DND-41 (cell line): ENCODE data around the gene ANXA2.

ENCODE experiments used
- EZH2 ChIP-seq: IDR thresholded peaks from 3 replicates; pipeline ENCODE4 v1.6.1; 2012; ENCODE audit warnings: borderline replicate concordance, low read depth, mild to moderate bottlenecking, moderate library complexity, low read length, inconsistent platforms; ENCODE audit not compliant: severe bottlenecking
- TF ChIP-seq, protein P1 (sequence below): IDR thresholded peaks from 2 replicates; pipeline ENCODE4 v1.5.1; 2012; ENCODE audit warnings: borderline replicate concordance, low read length, moderate library complexity, mild to moderate bottlenecking; ENCODE audit not compliant: poor library complexity, severe bottlenecking; ENCODE audit errors: extremely low read depth

DNA sequence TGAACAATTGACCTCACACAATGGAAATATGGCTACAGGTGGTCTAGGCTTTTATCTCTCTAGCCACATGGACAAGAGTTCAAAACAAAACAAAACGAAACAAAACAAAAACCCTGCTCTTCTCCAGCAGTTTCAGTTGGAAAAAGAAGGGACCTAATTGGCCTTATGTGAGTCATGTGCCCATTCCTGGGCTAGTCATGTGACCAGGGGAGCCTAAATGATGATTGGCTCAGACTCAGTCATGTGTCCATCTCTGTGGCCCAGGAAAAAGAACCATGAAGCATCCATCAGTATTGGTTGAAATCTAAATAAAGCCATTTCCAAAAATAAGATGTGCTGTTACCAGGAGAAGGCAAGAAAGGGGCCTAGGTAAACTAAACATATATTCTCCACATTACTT, 96.8 kb downstream of the ANXA2 start:
- TF ChIP-seq, protein P1, sequence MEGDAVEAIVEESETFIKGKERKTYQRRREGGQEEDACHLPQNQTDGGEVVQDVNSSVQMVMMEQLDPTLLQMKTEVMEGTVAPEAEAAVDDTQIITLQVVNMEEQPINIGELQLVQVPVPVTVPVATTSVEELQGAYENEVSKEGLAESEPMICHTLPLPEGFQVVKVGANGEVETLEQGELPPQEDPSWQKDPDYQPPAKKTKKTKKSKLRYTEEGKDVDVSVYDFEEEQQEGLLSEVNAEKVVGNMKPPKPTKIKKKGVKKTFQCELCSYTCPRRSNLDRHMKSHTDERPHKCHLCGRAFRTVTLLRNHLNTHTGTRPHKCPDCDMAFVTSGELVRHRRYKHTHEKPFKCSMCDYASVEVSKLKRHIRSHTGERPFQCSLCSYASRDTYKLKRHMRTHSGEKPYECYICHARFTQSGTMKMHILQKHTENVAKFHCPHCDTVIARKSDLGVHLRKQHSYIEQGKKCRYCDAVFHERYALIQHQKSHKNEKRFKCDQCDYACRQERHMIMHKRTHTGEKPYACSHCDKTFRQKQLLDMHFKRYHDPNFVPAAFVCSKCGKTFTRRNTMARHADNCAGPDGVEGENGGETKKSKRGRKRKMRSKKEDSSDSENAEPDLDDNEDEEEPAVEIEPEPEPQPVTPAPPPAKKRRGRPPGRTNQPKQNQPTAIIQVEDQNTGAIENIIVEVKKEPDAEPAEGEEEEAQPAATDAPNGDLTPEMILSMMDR, result no peak
- no peak for TF ChIP-seq EZH2
